ENCODE data around the gene P2RX4.
"Not testable (repeated sequence)": the region's sequence is repeated elsewhere in the genome, so short reads cannot be mapped to it uniquely, and the experiment has no call there.

P2RX4 gene

GRCh38 chr12:121245951-121246350, 36.0 kb downstream of the P2RX4 start:
- no peak for DNase-seq

DNA sequence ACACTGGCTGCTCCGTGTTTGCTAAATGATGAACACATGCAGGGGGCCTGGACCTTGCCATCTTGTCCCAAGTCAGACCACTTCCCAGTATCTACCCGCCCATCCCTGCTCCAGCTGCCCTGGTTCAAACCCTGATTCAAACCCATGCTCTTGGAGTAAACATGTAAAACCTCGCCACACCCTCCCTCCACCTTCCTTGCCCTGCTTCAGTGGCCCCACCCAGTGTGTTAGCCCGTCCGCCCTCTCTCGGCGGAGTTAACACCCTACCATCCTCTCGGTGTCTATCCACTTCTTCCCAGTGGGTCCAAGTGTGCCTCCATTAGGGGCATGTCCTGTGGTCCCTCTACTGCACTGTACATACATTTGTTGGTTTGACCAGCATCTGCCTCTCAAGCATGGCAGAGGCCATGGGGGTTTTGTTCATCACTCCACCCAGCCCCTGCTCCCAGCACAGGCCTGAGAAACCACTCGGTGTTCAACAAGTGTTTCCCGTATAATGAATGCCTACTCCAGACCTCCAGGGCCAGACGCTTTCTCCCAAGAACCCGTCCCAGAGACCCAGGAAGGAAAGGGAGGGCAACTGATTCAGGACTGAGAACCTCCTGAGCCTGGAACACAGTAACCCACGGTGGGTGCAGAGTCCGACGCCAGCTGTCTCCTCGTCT, 37.1 kb downstream of the P2RX4 start:
- no peak for DNase-seq

DNA sequence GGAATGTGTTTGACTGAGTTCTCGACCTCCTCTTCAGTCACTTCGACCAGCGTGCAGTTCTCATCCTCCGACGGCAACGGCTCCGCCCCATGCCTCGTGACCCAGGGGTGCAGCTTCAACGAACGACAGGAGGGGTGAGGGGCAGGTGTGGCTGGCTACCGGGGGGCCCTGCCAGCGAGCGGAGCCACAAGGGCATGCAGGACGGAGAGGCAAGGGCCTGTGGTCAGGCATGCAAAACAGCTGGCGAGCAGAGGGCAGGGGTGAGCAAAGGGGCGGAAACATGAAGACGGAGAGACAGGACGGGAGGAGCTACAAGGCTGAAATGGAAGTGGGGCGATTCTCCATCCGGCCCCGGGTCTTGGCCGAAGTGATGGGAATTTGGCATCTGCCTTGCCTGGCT, 38.7 kb downstream of the P2RX4 start:
- DNase-seq, result no peak

DNA sequence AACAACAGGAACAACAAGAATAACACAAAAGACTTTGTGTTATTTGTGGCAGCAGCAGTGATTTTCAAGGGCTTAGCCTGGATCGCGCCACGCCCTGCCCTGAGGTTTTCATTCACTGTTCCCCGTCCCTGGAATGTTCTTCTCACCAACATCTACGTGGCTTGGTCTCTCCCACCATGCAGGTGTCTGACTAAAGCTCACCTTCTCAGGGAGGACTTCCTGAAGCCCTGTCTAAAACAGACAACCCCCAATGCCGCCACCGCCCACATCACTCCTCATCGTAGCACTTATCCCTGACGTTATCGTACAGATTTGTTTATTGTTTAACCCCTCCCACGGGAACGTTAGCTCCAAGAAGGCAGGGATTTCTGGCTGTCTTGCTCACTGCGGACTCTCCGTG, 40.4 kb downstream of the P2RX4 start:
- DNase-seq, result no peak

DNA sequence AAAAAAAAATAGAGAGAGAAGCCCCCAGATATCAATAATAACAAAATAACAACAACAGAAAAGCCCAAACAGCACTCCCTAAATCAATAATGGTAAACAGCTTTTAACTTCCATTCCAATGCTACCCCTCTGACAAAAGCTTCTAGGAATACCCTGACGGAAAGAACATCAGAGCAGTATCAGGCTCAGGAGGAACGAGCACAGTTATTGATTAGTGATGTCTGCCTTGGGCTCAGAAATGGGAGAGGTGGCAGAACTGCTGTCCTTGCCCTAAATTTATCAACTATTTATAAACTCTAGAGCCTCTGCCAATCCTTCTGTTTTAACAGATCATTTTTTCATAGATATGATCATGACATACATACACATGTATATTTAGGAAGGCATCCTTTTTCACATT, 41.9 kb downstream of the P2RX4 start:
- DNase-seq, result no peak

DNA sequence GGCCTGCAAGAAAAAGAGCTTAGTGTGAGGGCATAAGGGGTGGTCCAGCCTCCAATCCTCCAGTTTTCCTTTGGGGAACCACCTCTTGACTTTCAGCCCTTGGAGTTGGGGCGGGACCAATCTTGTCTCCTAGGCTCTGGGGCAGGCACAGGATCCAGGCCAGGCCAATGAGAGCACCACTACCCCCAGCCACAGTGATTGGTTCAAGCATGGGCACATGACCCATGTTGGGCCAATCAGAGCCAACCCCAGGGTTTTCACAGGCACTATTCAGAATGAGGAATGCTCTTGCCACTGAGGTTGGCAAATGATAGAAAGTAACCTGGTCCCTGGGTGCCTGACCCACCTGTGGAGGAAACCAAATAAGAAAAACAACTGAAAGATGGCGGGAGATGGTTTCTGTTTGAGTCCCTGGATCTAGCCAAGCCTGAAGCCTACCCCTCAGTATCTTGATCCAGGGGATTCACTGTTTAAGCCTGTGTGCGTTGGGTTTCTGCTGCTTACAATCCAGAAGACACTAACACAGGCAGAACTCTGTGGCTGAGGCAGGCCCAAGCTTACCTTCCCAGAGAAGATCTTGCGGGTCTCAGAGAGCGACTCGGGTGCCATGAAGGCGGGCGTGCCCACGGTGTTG, 42.9 kb downstream of the P2RX4 start:
- DNase-seq, result no peak

GRCh38 chr12:121253638-121254335, 43.9 kb downstream of the P2RX4 start:
- DNase-seq, result no peak

GRCh38 chr12:121255433-121255832, 45.5 kb downstream of the P2RX4 start:
- no peak for DNase-seq

DNA sequence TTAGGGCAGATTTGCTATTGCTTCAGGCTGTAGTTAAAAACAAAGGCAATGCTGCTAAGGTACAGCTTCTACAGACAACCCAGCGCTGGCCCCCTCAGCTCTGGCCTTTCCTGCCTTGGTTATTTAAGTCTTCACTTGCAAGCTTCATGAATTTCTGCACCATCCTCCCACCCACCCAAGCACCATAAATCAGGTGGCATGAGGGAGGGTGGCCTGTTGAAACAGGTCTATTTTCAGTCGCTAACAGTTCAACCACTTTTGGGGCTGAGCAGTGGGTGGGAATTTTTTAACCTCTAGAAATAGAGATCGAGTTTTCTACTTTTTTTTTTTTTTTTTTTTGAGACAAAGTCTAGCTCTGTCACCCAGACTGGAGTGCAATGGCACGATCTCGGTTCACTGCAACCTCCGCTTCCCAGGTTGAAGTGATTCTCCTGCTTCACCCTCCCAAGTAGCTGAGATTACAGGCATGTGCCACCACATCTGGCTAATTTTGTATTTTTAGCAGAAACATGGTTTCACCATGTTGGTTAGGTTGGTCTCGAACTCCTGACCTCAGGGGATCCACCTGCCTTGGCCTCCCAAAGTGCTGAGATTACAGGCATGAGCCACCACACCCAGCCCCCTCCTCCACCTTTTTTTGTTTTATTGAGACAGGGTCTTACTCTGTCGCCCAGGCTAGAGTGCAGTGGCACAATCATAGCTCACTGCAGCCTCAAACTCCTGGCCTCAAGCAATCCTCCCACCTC, 47.9 kb downstream of the P2RX4 start:
- DNase-seq, result not testable (repeated sequence)

DNA sequence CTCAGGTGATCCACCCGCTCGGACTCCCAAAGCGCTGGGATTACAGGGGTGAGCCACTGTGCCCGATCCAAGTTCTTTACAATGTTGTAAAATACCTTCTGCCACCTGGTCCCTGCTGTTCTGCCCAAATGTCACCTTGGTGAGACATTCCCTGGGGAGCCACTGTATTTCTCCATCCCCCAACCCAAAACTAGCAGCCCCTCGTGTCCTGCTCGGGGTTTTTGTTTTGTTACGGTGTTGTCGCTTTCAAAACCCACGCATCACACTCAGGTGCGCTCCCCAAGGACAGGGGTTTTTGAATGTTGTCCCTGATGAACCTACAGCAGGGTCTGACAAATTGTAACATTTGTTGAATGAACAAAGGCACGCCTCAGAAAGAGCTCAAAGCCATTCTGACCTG, 49.1 kb downstream of the P2RX4 start:
- DNase-seq, result no peak

- DNase-seq, result no peak
These were observed 50.2 kb downstream of the P2RX4 start for GRCh38 chr12:121260091-121260490.

GRCh38 chr12:121261398-121261797, 51.5 kb downstream of the P2RX4 start:
- DNase-seq, result no peak

GRCh38 chr12:121263206-121263935, 53.4 kb downstream of the P2RX4 start:
- DNase-seq, result no peak

DNA sequence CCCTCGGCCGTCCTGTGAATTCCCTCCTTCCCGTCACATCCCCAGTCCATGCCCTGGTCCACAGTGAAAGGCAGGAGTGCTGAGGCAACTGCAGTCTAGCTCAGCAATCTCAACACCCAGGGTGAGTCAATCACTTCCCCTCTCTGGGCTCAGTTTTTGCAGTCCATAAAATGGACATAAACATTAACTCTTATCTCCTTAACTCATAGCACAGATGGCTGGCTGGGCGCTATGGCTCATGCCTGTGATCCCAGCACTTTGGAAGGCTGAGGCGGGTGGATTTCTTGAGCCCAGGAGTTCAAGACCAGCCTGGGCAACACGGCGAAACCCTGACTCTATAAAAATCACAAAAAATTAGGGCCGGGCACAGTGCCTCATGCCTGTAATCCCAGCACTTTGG, 54.2 kb downstream of the P2RX4 start:
- no peak for DNase-seq

- no peak for DNase-seq
These were observed 55.1 kb downstream of the P2RX4 start for GRCh38 chr12:121264951-121265515.

- no peak for DNase-seq
These were observed 57.9 kb downstream of the P2RX4 start for GRCh38 chr12:121267822-121268221.

- no peak for DNase-seq
These were observed 63.5 kb downstream of the P2RX4 start for GRCh38 chr12:121273364-121273896.

GRCh38 chr12:121274036-121274763, 64.3 kb downstream of the P2RX4 start:
- no peak for DNase-seq

GRCh38 chr12:121277374-121277759, 67.4 kb downstream of the P2RX4 start:
- DNase-seq, result no peak

DNA sequence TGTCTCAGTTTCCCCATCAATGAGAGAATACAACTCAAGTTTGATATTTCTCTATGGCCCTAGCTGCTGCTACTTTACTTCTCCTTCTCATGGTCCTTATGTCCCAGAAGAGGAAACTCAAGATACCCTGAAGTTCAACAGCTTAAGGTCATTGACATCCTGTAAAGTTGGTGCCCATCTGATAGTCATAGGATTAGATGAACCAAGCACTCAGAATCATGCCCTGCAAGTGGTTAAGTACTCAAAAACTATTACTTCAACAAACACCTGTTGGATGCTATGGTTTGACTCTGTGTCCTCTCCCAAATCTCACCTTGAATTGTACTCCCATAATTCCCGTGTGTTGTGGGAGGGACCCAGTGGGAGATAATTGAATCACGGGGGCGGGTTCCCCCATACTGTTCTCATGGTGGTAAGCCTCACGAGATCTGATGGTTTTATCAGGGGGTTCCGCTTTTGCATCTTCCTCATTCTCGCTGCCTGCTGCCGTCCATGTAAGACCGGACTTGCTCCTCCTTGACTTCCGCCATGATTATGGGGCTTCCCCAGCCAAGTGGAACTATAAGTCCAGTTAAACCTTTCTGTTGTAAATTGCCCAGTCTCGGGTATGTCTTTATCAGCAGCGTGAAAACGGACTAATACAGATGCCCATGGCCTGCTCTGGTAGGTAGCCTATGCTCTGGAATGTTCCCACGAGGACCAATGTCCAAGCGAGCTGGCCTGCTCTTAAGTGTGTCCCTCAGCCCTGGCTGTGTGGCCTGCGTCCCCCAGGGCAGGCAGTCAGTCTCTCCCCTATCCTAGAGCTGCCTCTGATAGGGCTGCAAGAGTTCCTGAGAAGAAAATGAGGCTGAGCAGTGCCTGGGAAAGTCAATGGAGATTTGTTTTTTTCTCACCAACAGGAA, 68.5 kb downstream of the P2RX4 start:
- no peak for DNase-seq

GRCh38 chr12:121279071-121279375, 69.1 kb downstream of the P2RX4 start:
- no peak for DNase-seq
